Subcutaneous abdominal adipose tissue (tissue), 5 donors: Measurements from ENCODE around the gene SH3BGR.
A peak's percentile ranks its signal among the peaks of the same experiment; 100 is the strongest.

Experiments used
- H3K27ac ChIP-seq: one replicate; pipeline ENCODE4 v1.7.0; 2013; ENCODE audit warnings: low read depth, mild to moderate bottlenecking, inconsistent platforms, low read length, moderate library complexity
- H3K27me3 ChIP-seq, 5 donors: one replicate each; pipeline ENCODE4 v1.7.0; 2013; ENCODE audit warnings: low read length in 5 of 5, inconsistent platforms in 1 of 5; ENCODE audit not compliant: control insufficient read depth in 5 of 5, insufficient read depth in 4 of 5
- H3K36me3 ChIP-seq, 5 donors: one replicate each; pipeline ENCODE4 v1.7.0; 2013; ENCODE audit warnings: low read length in 5 of 5; ENCODE audit not compliant: control insufficient read depth in 5 of 5, insufficient read depth in 5 of 5
- H3K4me1 ChIP-seq, 5 donors: one replicate each; pipeline ENCODE4 v1.7.0; 2013; ENCODE audit warnings: low read length in 5 of 5, mild to moderate bottlenecking in 3 of 5, moderate library complexity in 1 of 5; ENCODE audit not compliant: control insufficient read depth in 5 of 5, insufficient read depth in 5 of 5
- H3K4me3 ChIP-seq, 5 donors: one replicate each; pipeline ENCODE4 v1.7.0; 2013; ENCODE audit warnings: low read length in 5 of 5, low read depth in 1 of 5
- H3K9ac ChIP-seq, 5 donors: one replicate each; pipeline ENCODE4 v1.7.0; 2013; ENCODE audit warnings: low read length in 5 of 5, mild to moderate bottlenecking in 4 of 5, moderate library complexity in 3 of 5
- H3K9me3 ChIP-seq, 5 donors: one replicate each; pipeline ENCODE4 v1.7.0; 2013; ENCODE audit warnings: low read length in 5 of 5; ENCODE audit not compliant: control insufficient read depth in 5 of 5
- donor health status: healthy.
- donor health status: healthy.
- donor health status: healthy.
- donor health status: healthy.
- donor health status: healthy.

The SH3BGR gene

DNA sequence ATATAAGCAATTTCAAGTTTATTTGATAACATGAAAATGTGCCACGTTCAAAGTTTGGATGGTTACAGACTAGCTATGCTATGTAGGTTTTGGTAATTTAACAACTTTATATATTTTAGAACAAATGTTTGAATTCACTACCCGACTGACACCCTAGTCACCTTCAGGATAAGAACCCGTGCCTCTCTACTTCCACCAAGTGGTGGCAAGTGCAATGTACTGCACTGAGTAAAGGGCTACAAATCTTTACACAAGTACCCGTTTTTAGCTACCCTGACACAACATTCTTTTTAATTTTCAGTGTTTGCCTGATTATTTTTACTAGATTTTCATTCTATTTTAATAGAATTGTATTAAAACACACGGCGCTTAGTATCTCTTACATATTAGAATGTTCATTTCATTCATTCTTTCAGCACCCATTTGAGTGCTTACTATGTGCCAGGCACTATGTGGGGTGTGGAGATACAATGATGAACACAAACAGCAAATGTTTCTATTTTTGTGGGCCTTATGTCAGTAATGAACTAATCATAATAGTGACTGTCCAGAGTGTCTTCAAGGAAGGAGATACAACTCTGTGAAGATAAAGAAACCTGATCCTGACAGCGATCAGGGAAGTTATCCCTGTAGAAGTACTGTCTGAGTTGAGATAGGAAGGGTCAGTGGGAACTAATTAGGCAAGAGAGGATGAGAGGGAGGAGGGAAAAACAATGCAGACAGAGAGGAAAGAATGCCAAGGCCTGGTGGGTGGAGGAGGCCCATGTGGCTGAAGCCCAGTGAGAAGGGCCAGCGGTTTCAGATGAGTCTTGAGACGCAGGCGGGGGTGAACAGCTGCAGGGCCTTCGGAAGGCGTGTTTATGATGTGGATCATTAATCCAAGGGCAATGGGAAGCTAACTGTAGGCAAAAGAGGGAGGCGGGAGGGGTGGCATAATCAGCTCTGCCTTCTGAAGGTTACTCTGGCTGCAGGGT lies 10.0 kb upstream of the SH3BGR start:
- Histone ChIP-seq H3K4me1 (peaks cover 4 to 18% (median 15%) of the 10 kb centered on the region in 5 donors), H3K27me3 (no peaks in the 10 kb centered on the region), H3K27ac (no peak overlapping the region), H3K9ac (no peak overlapping the region), H3K9me3 (no peaks in the 10 kb centered on the region), H3K36me3 (no peaks in the 10 kb centered on the region), H3K4me3 (no peak overlapping the region)

GRCh38 chr21:39444421-39445180 lies 7.2 kb upstream of the SH3BGR start:
- H3K36me3 ChIP-seq = no peaks in the 10 kb centered on the region
- H3K4me3 ChIP-seq = peak overlapping the region; percentile 73 to 93 (median 88)
- H3K27me3 ChIP-seq = no peaks in the 10 kb centered on the region
- peaks cover 4 to 18% (median 15%) of the 10 kb centered on the region in 5 donors for H3K4me1 ChIP-seq
- peak overlapping the region; percentile 83 to 95 (median 91) for H3K9ac ChIP-seq
- H3K9me3 ChIP-seq = no peaks in the 10 kb centered on the region
- H3K27ac ChIP-seq = peak overlapping the region; percentile 96

- no peaks in the 10 kb centered on the region for H3K36me3 ChIP-seq
- peak within 1 kb of the TSS; percentile 96 for H3K27ac ChIP-seq
- H3K9me3 ChIP-seq = no peaks in the 10 kb centered on the region
- H3K27me3 ChIP-seq = no peaks in the 10 kb centered on the region
- peaks cover 4 to 23% (median 20%) of the 10 kb centered on the region in 5 donors for H3K4me1 ChIP-seq
- peak within 1 kb of the TSS; percentile 83 to 95 (median 91) for H3K9ac ChIP-seq
- peak within 1 kb of the TSS; percentile 73 to 93 (median 88) for H3K4me3 ChIP-seq
Measured at GRCh38 chr21:39445321-39446269, 6.2 kb upstream of the SH3BGR start, which contains the start of gene LCA5L. LCA5L (minus strand) TSS chr21:39445778; CDS start chr21:39428493, 17,285 bp downstream.

GRCh38 chr21:39447264-39447663 lies 4.5 kb upstream of the SH3BGR start:
- H3K9ac ChIP-seq = no peak overlapping the region
- no peak overlapping the region for H3K27ac ChIP-seq
- H3K36me3 ChIP-seq = no peaks in the 10 kb centered on the region
- H3K9me3 ChIP-seq = no peaks in the 10 kb centered on the region
- H3K4me3 ChIP-seq = no peak overlapping the region
- peaks cover 4 to 36% (median 29%) of the 10 kb centered on the region in 5 donors for H3K4me1 ChIP-seq
- no peaks in the 10 kb centered on the region for H3K27me3 ChIP-seq

GRCh38 chr21:39452207-39452969 lies 618 bp downstream of the SH3BGR start:
- no peaks in the 10 kb centered on the region for H3K27me3 ChIP-seq
- H3K4me1 ChIP-seq = peaks cover 0 to 21% (median 11%) of the 10 kb centered on the region in 5 donors
- H3K36me3 ChIP-seq = no peaks in the 10 kb centered on the region
- H3K9me3 ChIP-seq = no peaks in the 10 kb centered on the region
- H3K4me3 ChIP-seq = peak overlapping the region in 4 of 5 donors; percentile 21 to 39 (median 26)
- peak overlapping the region in 1 of 5 donors; percentile 19 for H3K9ac ChIP-seq
- H3K27ac ChIP-seq = peak overlapping the region; percentile 58

DNA sequence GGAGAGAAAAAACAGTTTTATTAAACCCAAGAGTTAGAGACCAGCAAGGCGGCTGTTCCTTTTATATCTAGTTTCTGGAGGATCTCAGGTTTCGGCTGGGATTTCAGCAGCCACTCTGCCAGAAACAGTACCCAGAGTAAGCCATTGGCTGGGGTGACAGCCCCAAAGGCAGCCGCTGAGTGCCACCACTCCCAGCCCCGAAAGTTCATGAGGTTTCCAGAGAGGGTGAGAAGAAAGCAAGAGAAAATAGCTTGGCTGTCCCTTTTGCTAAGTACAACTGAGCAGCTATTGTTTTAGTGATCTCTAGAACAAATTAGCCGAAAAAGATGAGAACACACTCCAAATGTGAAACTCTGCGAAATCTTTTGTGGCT lies 1.2 kb downstream of the SH3BGR start:
- Histone ChIP-seq H3K9ac (peak overlapping the region in 1 of 5 donors; percentile 19), H3K27me3 (no peaks in the 10 kb centered on the region), H3K9me3 (no peaks in the 10 kb centered on the region), H3K4me3 (no peak overlapping the region), H3K36me3 (no peaks in the 10 kb centered on the region), H3K27ac (no peak overlapping the region), H3K4me1 (peaks cover 0 to 21% (median 11%) of the 10 kb centered on the region in 5 donors)

GRCh38 chr21:39453571-39454179 lies 1.9 kb downstream of the SH3BGR start:
- H3K9me3 ChIP-seq = no peaks in the 10 kb centered on the region
- no peak overlapping the region for H3K9ac ChIP-seq
- H3K4me1 ChIP-seq = peaks cover 0 to 21% (median 11%) of the 10 kb centered on the region in 5 donors
- H3K4me3 ChIP-seq = no peak overlapping the region
- H3K27ac ChIP-seq = no peak overlapping the region
- H3K36me3 ChIP-seq = no peaks in the 10 kb centered on the region
- H3K27me3 ChIP-seq = no peaks in the 10 kb centered on the region

- no peak overlapping the region for H3K9ac ChIP-seq
- no peak overlapping the region for H3K27ac ChIP-seq
- peaks cover 0 to 21% (median 11%) of the 10 kb centered on the region in 5 donors for H3K4me1 ChIP-seq
- no peaks in the 10 kb centered on the region for H3K36me3 ChIP-seq
- no peaks in the 10 kb centered on the region for H3K9me3 ChIP-seq
- no peaks in the 10 kb centered on the region for H3K27me3 ChIP-seq
- H3K4me3 ChIP-seq = no peak overlapping the region
Measured at GRCh38 chr21:39454949-39455668, 3.3 kb downstream of the SH3BGR start.
